ENCODE data around the gene CFAP97D2. TPM values are rescaled to one million over a fixed set of nuclear protein-coding genes. Genes with fewer than 3 reads are reported as not detected.
"Not testable (repeated sequence)": the region's sequence is repeated elsewhere in the genome, so short reads cannot be mapped to it uniquely, and the experiment has no call there.

CFAP97D2 gene
- total RNA-seq, 1 experiment from 2014 or later: not detected

- no peak for DNase-seq (ENCODE audit: low read depth)
Observed at GRCh38 chr13:114235697-114236096, 56.6 kb downstream of the CFAP97D2 start.

GRCh38 chr13:114236227-114236626 lies 57.2 kb downstream of the CFAP97D2 start:
- DNase-seq (ENCODE audit: low read depth): no peak

DNA sequence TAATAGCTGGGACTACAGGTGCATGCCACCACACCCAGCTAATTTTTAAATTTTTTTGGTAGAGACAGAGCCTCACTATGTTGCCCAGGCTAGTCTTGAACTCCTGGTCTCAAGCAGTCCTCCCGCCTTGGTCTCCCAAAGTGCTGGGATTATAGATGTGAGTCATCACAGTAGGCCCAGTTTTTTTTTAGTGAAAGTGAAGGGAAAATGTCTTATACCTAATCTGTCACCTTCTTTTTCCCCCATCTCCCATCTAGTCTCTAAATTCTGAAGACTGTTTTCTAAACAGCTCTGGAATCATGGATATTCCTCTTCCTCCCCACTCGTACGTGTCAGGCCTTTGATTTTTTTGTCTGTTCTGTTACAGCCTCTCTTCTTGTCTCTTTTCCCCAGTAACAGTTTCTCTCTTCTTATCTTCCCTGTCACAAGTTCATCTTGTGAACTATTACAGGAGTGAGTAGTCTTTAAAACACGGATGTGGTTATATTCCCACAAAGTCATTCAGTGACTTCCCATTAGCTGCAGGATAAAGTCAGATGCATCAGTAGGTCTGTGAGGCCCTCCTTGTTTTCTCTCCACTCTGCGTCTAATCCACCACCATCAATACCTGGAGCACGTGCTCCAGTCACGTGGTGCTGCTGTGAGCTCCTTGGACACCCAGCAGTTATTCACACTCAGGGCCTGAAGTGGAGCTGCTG lies 58.5 kb downstream of the CFAP97D2 start:
- no peak for DNase-seq (ENCODE audit: low read depth)

DNA sequence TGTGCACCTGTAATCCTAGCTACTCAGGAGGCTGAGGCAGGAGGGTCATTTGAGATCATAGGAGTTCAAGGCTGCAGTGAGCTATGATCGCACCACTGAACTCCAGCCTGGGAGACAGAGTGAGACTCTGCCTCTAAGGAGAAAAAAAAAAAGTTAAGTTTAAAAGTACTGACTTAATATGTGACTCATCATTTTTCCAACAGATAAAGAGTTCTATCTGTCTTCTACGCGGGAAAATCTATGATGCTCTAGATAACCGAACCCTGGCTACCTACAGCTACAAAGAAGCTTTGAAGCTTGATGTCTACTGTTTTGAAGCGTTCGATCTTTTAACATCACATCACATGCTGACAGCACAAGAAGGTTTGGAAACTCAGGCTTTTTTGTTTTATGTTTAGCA lies 62.9 kb downstream of the CFAP97D2 start:
- DNase-seq (ENCODE audit: low read depth): no peak

DNA sequence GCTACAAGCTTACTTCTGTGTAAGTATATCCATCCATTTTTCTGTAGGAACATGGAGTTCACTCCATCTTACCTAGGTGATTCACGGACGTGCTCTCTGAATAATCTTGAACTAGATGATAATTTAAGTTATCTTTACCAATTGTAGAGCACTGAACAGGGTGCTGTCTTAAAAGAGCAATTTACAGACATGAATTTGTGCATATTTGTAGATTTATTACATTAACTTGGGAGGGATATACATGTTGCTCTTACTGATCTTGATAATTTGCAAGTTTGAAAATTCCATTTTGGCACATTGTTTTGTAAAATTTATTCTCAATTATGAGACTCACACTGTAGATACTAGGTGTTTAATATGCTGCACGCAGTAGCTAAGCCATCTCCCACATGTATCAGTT lies 64.9 kb downstream of the CFAP97D2 start:
- no peak for DNase-seq (ENCODE audit: low read depth)

DNA sequence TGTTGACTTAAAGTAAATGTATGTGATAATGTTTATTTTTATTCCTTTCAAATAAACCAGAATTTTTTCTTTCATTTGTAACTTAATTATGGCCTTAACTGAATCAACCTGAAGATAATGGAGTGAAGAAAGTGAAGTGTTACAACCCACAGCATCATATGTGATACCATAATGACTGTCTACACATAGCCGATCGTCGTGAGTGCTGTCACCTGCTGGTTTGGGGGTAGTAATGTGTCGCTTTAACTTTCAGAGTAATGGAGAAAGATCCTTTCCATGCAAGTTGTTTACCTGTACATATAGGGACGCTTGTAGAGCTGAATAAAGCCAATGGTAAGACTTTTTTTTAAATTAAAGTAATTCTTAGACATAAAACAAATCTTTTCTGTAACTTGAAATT lies 65.6 kb downstream of the CFAP97D2 start:
- no peak for DNase-seq (ENCODE audit: low read depth)

GRCh38 chr13:114248011-114248410 lies 69.0 kb downstream of the CFAP97D2 start:
- no peak for DNase-seq (ENCODE audit: low read depth)

GRCh38 chr13:114249077-114249476 lies 70.0 kb downstream of the CFAP97D2 start:
- no peak for DNase-seq (ENCODE audit: low read depth)

GRCh38 chr13:114251639-114252440 lies 72.8 kb downstream of the CFAP97D2 start:
- not testable (repeated sequence) for DNase-seq (ENCODE audit: low read depth)

- DNase-seq (ENCODE audit: low read depth): no peak
Observed at GRCh38 chr13:114256547-114256946, 77.5 kb downstream of the CFAP97D2 start.

DNA sequence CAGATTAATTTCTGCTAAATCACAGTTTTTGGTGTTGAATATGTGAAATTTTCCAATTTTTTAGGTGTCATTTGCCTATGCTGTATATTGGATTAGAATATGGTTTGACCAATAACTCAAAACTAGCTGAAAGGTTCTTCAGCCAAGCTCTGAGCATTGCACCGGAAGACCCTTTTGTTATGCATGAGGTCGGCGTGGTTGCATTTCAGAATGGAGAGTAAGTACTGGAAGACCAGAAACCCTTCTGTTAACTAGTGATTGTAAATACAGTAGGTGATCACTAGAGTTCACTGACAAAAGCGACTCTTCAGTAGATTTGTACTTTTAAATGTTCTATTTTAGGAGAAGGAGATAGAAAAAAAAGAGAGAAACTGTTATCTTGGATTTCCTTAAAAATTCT lies 78.0 kb downstream of the CFAP97D2 start:
- DNase-seq (ENCODE audit: low read depth): no peak

GRCh38 chr13:114258589-114258988 lies 79.5 kb downstream of the CFAP97D2 start:
- no peak for DNase-seq (ENCODE audit: low read depth)

- DNase-seq (ENCODE audit: low read depth): no peak
Observed at GRCh38 chr13:114259374-114259773, 80.3 kb downstream of the CFAP97D2 start.

GRCh38 chr13:114259974-114260373 lies 80.9 kb downstream of the CFAP97D2 start:
- no peak for DNase-seq (ENCODE audit: low read depth)

DNA sequence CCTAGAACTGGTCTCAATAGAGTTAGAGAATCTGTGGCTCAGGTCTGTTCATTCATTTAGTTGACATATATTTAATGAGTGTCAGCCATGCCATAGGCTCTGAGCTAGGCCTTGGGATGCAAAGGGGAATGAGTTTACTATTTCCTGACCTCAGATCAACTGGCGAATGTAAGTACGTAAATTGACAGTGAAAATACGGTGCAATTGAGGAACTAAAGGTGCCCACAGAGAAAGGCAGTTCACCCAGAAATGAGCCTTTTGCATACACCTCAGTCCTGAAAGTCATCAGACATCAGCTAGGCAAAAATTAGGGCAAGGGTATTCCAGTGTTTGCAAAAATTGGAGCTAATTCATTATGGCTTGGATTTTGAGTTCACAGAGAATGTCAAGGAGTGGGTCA lies 81.8 kb downstream of the CFAP97D2 start:
- no peak for DNase-seq (ENCODE audit: low read depth)

GRCh38 chr13:114261328-114261965 lies 82.4 kb downstream of the CFAP97D2 start:
- no peak for DNase-seq (ENCODE audit: low read depth)

- no peak for DNase-seq (ENCODE audit: low read depth)
Observed at GRCh38 chr13:114263578-114263977, 84.5 kb downstream of the CFAP97D2 start.

GRCh38 chr13:114264313-114264712 lies 85.3 kb downstream of the CFAP97D2 start:
- not testable (repeated sequence) for DNase-seq (ENCODE audit: low read depth)

DNA sequence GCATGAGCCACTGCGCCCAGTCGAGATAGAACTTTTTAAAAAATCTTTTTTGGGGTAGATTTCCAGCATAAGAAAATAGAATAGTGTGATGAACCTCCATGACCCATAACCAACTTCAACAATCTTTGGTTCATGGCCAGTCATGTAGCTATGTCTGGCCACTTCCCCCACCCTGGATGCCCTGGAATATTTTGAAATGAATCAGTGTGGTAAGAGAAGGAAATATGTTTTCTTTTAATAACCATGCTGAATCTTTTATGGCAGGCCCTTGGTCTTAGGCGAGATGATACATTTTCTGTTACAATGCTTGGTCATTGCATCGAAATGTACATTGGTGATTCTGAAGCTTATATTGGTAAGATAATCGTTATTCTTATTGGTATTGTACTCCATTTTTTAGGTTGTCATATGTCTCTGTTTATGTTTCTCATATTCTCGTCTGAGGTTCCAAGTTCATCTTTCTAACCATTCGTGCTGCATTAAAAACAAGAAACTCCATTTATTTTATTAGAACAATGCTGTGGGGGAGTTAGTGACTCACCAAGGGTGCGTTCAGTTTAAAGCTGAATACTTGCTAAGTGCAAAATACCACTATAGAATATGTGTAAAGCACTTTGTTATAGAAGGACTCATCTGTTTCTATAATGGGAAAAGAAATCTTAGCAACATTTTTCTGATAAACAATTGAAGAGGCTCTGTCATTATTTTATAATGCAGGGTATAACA lies 86.0 kb downstream of the CFAP97D2 start:
- DNase-seq (ENCODE audit: low read depth): no peak

DNA sequence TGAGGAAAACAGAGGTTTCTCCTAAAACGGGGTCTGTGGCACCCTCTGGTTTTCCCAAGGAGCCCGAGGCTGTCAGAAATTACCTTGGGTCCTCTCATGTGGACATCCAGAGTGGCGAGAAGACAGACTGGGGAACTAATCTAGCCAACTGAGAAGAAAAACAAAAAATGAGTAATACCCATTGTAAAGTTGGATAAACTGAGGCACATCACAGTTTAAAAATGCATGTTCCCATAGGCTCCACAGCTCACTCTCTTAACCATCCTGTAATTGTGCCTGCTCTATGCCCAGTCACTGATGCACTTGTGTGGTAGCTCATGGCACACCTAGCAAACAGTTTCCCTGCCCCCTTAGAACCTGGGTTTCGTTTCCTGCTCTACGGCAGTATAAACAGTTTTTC lies 87.2 kb downstream of the CFAP97D2 start:
- DNase-seq (ENCODE audit: low read depth): no peak

DNA sequence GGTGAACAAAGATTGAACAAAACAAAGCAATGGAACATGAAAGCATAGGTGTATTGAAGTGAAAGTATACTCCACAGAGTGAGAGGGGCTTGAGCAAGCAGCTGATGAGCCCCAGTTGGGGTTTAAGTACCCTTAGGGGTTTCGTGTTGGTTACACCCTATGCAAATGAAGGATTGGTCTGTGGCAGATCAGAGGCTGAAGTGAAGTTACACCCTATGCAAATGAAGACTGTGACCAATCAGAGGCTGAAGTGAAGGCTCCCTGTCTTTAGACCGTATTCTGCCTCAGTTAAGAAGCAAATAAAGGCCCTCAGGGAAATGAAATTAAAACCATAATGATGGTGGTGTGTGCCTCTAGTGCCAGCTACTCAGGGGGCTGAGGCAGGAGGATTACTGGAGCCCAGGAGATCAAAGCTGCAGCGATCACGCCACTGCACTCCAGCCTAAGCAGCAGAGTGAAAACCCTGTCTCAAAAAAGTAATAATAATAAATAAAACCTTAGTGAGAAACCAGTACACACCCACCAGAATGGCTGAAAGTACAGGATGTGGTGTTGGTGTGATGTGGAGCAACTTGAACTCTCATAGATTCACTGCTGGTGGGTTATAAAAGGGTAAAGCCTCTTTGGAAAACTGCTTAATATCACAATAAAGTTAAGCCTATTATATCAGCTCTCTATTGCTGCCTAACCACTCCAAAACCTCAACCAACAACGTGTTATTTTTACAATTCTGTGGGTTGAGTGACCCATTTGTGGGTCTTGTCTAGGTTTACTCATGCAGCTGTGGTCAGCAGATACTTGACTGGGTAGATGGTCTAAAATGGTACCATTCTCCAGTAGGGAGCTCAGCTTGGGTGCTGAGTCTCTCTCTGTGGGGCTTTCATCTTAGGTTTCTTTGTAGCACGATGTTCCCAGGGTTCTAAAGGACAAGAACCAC lies 89.6 kb downstream of the CFAP97D2 start:
- DNase-seq (ENCODE audit: low read depth): no peak
